ENCODE measurements around the gene SESN3. TPM values are rescaled to one million over a fixed set of nuclear protein-coding genes. Genes with fewer than 3 reads are reported as not detected.

Gene SESN3
- total and polyA plus RNA-seq, 2 experiments from 2014 or later: 3.9 to 27.7 TPM

DNA sequence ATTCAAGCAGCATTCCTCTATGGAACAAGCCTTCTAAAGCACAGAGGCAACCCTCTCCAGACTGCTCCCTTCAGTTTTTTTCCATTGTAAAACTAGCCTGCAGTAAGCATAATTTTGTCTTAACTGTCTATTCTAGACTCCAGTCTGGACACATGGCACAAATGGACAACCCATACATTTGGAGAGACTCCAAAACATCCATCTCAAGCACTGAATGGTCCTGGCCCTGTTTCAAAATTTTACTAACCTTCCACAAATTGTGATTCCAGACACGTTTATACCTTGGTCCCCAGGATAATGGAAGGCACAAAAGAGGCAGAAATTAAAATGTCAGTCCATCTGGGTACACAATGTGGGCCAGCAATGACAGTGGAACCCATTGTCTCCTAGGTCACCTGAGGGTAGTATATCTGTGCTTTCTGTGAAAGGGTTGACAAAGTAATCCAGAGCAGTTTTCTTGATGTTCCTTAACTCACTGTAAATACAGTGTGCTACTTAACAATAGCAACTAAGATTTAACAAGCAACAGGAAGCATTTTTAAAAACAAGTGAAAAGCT is 16.2 kb upstream of the SESN3 start:
- Histone ChIP-seq H3K9me3 (ENCODE audit: low read depth) (no peaks in the 10 kb centered on the region), H3K4me3 (no peak overlapping the region), H3K4me1 (ENCODE audit: low read depth) (no peaks in the 10 kb centered on the region), H3K27ac (no peak overlapping the region), H3K27me3 (no peaks in the 10 kb centered on the region), H3K36me3 (no peaks in the 10 kb centered on the region)
- no peak for DNase-seq (ENCODE audit: low read depth in 1 of 2, low spot score in 1 of 2)
- TF ChIP-seq, protein P1, sequence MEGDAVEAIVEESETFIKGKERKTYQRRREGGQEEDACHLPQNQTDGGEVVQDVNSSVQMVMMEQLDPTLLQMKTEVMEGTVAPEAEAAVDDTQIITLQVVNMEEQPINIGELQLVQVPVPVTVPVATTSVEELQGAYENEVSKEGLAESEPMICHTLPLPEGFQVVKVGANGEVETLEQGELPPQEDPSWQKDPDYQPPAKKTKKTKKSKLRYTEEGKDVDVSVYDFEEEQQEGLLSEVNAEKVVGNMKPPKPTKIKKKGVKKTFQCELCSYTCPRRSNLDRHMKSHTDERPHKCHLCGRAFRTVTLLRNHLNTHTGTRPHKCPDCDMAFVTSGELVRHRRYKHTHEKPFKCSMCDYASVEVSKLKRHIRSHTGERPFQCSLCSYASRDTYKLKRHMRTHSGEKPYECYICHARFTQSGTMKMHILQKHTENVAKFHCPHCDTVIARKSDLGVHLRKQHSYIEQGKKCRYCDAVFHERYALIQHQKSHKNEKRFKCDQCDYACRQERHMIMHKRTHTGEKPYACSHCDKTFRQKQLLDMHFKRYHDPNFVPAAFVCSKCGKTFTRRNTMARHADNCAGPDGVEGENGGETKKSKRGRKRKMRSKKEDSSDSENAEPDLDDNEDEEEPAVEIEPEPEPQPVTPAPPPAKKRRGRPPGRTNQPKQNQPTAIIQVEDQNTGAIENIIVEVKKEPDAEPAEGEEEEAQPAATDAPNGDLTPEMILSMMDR (IDR thresholded peaks at IDR 0.05; ENCODE audit: low read depth, low read length): no peak

DNA sequence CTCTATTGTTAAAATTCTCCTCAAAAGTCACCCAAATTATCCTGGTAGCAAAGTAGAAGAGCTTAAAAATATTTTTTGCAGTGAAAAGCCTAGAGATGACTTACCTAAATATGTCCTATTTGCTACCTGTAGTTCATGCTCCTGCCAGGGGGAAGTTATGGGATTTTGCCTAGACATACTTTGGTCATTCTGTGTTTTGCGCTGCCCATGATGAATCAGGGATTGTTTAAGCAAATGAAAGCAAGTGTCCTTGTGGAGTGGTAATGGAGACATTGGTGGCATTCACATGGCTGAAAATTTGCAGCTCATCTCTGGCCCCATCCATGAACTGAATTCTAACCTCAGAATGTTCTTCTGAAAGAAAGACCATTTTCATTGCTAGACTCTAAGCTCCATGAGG is 14.6 kb upstream of the SESN3 start:
- Histone ChIP-seq H3K36me3 (no peaks in the 10 kb centered on the region), H3K4me3 (no peak overlapping the region), H3K27ac (no peak overlapping the region), H3K9me3 (ENCODE audit: low read depth) (no peaks in the 10 kb centered on the region), H3K27me3 (no peaks in the 10 kb centered on the region), H3K4me1 (ENCODE audit: low read depth) (no peaks in the 10 kb centered on the region)
- no peak for DNase-seq (ENCODE audit: low read depth in 1 of 2, low spot score in 1 of 2)
- TF ChIP-seq, protein P1 (IDR thresholded peaks at IDR 0.05; ENCODE audit: low read depth, low read length): no peak

GRCh38 chr11:95245038-95245437 is 14.0 kb upstream of the SESN3 start:
- DNase-seq (ENCODE audit: low read depth in 1 of 2, low spot score in 1 of 2): peak in 1 of 2 donors; percentile 73
- Histone ChIP-seq H3K27me3 (no peaks in the 10 kb centered on the region), H3K36me3 (no peaks in the 10 kb centered on the region), H3K4me1 (ENCODE audit: low read depth) (no peaks in the 10 kb centered on the region), H3K27ac (no peak overlapping the region), H3K9me3 (ENCODE audit: low read depth) (no peaks in the 10 kb centered on the region), H3K4me3 (no peak overlapping the region)
- TF ChIP-seq, protein P1 (IDR thresholded peaks at IDR 0.05; ENCODE audit: low read depth, low read length): no peak

GRCh38 chr11:95243673-95244072 is 12.7 kb upstream of the SESN3 start:
- Histone ChIP-seq H3K4me1 (ENCODE audit: low read depth) (no peaks in the 10 kb centered on the region), H3K9me3 (ENCODE audit: low read depth) (no peaks in the 10 kb centered on the region), H3K27ac (no peak overlapping the region), H3K27me3 (no peaks in the 10 kb centered on the region), H3K36me3 (no peaks in the 10 kb centered on the region), H3K4me3 (no peak overlapping the region)
- TF ChIP-seq, protein P1 (IDR thresholded peaks at IDR 0.05; ENCODE audit: low read depth, low read length): no peak
- no peak for DNase-seq (ENCODE audit: low read depth in 1 of 2, low spot score in 1 of 2)

DNA sequence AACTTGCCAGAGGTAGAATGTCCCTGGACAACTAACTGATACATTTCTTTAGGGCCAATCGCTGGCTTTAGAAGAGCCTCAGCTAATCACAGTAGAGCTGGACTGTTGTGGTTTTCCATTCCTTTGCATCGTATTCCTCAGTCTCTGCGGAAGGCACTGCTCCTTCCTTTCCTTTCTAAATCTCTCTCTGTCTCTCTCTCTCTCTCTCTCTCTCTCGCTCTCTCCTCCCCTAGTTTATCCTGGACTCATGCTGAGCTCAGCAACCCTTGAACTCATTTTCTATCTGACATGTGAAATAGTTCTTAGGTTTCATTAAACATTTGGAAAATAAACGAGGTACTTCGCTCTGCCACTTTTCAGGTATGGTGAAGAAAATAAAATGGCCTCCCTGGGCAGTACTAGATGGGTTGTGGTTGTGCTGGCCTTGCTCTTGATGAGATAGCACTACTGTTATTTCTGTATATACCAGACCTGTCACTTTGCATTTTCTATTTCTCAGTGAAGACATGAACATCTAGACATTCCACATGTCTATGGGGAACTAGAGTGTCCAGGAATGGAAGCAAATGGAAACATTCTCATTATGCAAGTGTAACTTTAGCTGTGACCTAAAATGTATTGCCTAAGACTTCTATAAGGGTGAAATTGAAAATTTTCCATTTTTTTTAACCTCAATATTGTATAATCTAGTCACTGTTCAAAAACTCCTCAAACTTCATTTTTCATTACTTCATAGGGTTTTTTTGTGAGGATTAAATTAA is 12.0 kb upstream of the SESN3 start:
- Histone ChIP-seq H3K27me3 (no peaks in the 10 kb centered on the region), H3K4me1 (ENCODE audit: low read depth) (no peaks in the 10 kb centered on the region), H3K9me3 (ENCODE audit: low read depth) (no peaks in the 10 kb centered on the region), H3K27ac (no peak overlapping the region), H3K4me3 (no peak overlapping the region), H3K36me3 (no peaks in the 10 kb centered on the region)
- DNase-seq (ENCODE audit: low read depth in 1 of 2, low spot score in 1 of 2): no peak
- TF ChIP-seq, protein P1 (IDR thresholded peaks at IDR 0.05; ENCODE audit: low read depth, low read length): no peak

Measured in cardiac muscle cell (in vitro differentiated cells and primary cell).